HL-60 (cell line): ENCODE measurements around the gene MDM2.
"Not testable (repeated sequence)": the region's sequence is repeated elsewhere in the genome, so short reads cannot be mapped to it uniquely, and the experiment has no call there.

Experiments used
- CTCF ChIP-seq: IDR thresholded peaks from one replicate; pipeline ENCODE4 v1.5.1; 2011; ENCODE audit warnings: low read length, control low read depth, inconsistent platforms; ENCODE audit not compliant: insufficient read depth
- GABPA ChIP-seq: IDR thresholded peaks from 2 replicates; pipeline ENCODE4 v1.6.1; 2012; ENCODE audit warnings: low read depth
- POLR2AphosphoS5 ChIP-seq: IDR thresholded peaks from 2 replicates; pipeline ENCODE4 v1.6.1; 2012; ENCODE audit warnings: low read depth
- REST ChIP-seq: IDR thresholded peaks from 2 replicates; pipeline ENCODE4 v1.6.1; 2012; ENCODE audit warnings: low read depth; ENCODE audit not compliant: insufficient replicate concordance

GRCh38 chr12:68863886-68864454 lies 56.0 kb downstream of the MDM2 start:
- TF ChIP-seq CTCF: peak; percentile 30
- TF ChIP-seq REST, POLR2AphosphoS5, GABPA: not testable (repeated sequence)
